PFSK-1 (cell line): Measurements from ENCODE around the gene RGS12.

Experiments
- FOXP2 ChIP-seq: optimal IDR thresholded peaks from 2 replicates; pipeline ENCODE3; 2011; ENCODE audit warnings: borderline replicate concordance, control low read depth, inconsistent platforms; ENCODE audit not compliant: insufficient read depth; ENCODE audit errors: extremely low read length, extremely low read depth
- POLR2AphosphoS5 ChIP-seq: IDR thresholded peaks from 2 replicates; pipeline ENCODE4 v1.6.1; 2012; ENCODE audit warnings: low read depth, mild to moderate bottlenecking, control low read depth, low read length, moderate library complexity
- SIN3A ChIP-seq: IDR thresholded peaks from 2 replicates; pipeline ENCODE4 v1.6.1; 2012; ENCODE audit warnings: mild to moderate bottlenecking, low read length, moderate library complexity, borderline replicate concordance; ENCODE audit not compliant: insufficient read depth
- TAF1 ChIP-seq: IDR thresholded peaks from 2 replicates; pipeline ENCODE4 v1.6.1; 2012; ENCODE audit warnings: low read length, control low read depth, borderline replicate concordance; ENCODE audit not compliant: insufficient read depth
- TF ChIP-seq, protein P1 (sequence below), 2 experiments: IDR thresholded peaks; 2 replicates each; pipeline versions ENCODE4 v1.6.1 to v1.8.0; 2011 to 2012; ENCODE audit warnings: low read depth in 2 of 2, low read length in 2 of 2, control low read depth in 1 of 2, inconsistent platforms in 1 of 2, mild to moderate bottlenecking in 1 of 2, moderate library complexity in 1 of 2; ENCODE audit not compliant: insufficient read depth in 1 of 2

DNA sequence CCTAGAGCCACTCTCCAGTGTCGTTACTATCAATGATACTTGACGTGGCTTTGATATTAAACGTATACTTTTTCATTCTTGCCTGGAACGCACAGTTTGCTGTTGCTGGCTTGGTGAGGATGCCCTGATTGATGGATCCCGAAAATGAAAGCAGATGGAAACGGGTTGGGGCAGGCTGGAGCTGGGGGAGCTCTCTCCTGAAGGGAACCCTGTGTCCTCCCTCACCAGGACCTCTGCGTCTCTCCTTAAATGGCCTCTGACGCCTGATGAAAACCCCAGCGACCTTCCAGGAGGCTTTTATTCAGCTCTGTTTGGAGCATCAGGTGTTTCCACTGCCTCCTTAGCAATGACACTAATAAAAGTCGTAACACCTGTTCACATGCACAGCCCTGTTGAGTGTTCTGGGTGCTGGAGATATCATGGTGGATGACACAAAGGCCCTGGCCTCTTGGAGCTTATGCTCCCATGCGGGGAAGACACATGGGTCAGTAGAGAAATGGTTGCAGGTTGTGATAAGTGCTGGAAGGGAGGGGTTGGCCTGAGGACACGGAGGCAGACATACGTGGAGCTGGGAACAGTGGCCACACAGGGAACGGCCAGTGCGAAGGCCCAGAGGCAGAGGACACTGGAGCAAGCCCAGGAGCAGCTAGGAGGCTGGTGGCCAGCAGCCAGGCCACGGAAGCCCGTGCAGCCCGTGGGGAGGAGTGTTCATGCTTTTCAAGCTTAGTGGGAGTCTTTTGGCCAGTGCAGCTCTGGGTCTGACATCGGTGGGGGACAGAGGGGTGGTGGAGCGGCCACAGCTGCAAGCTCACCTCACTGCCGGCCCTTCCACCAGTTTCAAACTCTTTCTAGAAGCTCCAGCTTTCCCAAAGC lies 36.4 kb upstream of the RGS12 start:
- TF ChIP-seq POLR2AphosphoS5 (no peak), SIN3A (no peak), TAF1 (no peak), FOXP2 (no peak)
- TF ChIP-seq, protein P1, sequence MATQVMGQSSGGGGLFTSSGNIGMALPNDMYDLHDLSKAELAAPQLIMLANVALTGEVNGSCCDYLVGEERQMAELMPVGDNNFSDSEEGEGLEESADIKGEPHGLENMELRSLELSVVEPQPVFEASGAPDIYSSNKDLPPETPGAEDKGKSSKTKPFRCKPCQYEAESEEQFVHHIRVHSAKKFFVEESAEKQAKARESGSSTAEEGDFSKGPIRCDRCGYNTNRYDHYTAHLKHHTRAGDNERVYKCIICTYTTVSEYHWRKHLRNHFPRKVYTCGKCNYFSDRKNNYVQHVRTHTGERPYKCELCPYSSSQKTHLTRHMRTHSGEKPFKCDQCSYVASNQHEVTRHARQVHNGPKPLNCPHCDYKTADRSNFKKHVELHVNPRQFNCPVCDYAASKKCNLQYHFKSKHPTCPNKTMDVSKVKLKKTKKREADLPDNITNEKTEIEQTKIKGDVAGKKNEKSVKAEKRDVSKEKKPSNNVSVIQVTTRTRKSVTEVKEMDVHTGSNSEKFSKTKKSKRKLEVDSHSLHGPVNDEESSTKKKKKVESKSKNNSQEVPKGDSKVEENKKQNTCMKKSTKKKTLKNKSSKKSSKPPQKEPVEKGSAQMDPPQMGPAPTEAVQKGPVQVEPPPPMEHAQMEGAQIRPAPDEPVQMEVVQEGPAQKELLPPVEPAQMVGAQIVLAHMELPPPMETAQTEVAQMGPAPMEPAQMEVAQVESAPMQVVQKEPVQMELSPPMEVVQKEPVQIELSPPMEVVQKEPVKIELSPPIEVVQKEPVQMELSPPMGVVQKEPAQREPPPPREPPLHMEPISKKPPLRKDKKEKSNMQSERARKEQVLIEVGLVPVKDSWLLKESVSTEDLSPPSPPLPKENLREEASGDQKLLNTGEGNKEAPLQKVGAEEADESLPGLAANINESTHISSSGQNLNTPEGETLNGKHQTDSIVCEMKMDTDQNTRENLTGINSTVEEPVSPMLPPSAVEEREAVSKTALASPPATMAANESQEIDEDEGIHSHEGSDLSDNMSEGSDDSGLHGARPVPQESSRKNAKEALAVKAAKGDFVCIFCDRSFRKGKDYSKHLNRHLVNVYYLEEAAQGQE (IDR thresholded peaks at IDR 0.05; ENCODE audit: insufficient read depth in 1 of 2, low read depth in 2 of 2, low read length in 2 of 2), result no peak
